C4-2B (cell line): ENCODE measurements around the gene PDSS1.

Experiments used
- ZFX ChIP-seq: fragments of 450-650 bp; IDR thresholded peaks from 2 replicates; pipeline ENCODE4 v1.6.1; 2017
- TF ChIP-seq, protein P1 (sequence below): fragments of 450-650 bp; conservative IDR thresholded peaks from 2 replicates; pipeline ENCODE4 v1.5.1; 2017; ENCODE audit warnings: mild to moderate bottlenecking

DNA sequence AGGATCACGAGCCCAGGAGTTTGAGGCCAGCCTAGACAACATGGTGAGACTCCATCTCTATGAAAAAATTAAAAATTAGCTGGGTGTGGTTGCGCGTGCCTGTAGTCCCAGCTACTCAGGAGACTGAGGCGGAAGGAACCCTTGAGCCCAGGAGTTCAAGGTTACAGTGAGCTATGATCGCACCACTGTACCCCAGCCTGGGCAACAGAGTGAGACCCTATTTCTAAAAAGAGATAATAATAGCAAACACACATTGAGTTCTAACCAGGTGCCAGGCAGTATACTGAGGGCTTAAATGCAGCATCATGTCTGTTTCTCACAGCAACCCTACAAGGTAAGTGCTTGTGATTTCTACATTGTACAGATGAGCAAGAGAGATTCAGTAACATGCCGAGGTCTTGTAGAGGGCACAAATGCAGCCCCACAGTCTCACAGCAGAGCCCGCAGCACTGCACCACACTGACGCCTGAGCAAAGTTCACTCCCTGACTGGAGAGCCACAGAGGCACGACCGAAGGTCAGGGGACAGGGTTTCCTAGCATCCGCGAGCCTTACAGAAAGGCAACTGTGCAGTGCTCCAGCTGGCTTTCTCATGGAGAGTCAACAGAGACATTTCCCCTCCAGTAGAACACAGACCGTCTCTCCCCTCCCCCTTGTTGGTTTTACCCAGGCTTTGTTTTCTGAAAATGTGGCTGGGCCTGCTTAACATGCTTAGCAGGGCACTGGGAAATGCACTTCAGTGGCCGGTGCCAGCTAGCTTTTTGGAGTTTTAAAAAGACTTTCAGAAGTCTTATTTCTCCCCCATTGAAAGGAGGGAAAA lies 36.5 kb downstream of the PDSS1 start:
- TF ChIP-seq, protein P1, sequence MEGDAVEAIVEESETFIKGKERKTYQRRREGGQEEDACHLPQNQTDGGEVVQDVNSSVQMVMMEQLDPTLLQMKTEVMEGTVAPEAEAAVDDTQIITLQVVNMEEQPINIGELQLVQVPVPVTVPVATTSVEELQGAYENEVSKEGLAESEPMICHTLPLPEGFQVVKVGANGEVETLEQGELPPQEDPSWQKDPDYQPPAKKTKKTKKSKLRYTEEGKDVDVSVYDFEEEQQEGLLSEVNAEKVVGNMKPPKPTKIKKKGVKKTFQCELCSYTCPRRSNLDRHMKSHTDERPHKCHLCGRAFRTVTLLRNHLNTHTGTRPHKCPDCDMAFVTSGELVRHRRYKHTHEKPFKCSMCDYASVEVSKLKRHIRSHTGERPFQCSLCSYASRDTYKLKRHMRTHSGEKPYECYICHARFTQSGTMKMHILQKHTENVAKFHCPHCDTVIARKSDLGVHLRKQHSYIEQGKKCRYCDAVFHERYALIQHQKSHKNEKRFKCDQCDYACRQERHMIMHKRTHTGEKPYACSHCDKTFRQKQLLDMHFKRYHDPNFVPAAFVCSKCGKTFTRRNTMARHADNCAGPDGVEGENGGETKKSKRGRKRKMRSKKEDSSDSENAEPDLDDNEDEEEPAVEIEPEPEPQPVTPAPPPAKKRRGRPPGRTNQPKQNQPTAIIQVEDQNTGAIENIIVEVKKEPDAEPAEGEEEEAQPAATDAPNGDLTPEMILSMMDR: no peak
- no peak for TF ChIP-seq ZFX
